AG10803 (cell line): ENCODE data around the gene PLA2G6.
A peak's percentile ranks its signal among the peaks of the same experiment; 100 is the strongest.

Experiments used
- DNase-seq: peaks from one replicate; pipeline ENCODE4 v3.0.0; 2010; ENCODE audit warnings: low read depth
- H3K4me3 ChIP-seq: 2 replicates; pipeline ENCODE4 v1.5.1; 2011; ENCODE audit warnings: mild to moderate bottlenecking, low read length, control low read depth
- TF ChIP-seq, protein P1 (sequence below): conservative IDR thresholded peaks from 2 replicates; pipeline ENCODE4 v1.5.1; 2011; ENCODE audit warnings: mild to moderate bottlenecking, low read length, control low read depth, inconsistent platforms

Gene PLA2G6

DNA sequence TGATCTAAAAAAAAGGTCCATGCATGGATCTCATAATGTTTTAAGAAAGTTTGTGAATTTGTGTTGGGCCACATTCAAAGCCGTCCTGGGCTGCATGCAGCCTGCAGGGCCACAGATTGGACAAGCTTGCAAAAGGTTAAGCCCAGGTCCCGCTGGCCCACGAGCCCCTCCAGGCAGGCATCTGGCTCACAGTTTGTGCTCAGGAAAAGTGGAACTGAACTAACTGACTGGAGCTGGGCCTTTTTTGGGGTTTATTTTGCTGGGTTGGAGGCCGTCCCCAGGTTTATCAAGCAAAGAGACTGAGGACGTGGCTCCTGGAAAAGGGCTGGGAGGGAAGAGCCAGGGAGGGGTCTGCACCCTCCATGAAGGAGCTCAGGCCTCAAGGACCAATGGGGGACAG lies 39.0 kb downstream of the PLA2G6 start:
- DNase-seq, result no peak
- H3K4me3 ChIP-seq, result no peak overlapping the region
- TF ChIP-seq, protein P1, sequence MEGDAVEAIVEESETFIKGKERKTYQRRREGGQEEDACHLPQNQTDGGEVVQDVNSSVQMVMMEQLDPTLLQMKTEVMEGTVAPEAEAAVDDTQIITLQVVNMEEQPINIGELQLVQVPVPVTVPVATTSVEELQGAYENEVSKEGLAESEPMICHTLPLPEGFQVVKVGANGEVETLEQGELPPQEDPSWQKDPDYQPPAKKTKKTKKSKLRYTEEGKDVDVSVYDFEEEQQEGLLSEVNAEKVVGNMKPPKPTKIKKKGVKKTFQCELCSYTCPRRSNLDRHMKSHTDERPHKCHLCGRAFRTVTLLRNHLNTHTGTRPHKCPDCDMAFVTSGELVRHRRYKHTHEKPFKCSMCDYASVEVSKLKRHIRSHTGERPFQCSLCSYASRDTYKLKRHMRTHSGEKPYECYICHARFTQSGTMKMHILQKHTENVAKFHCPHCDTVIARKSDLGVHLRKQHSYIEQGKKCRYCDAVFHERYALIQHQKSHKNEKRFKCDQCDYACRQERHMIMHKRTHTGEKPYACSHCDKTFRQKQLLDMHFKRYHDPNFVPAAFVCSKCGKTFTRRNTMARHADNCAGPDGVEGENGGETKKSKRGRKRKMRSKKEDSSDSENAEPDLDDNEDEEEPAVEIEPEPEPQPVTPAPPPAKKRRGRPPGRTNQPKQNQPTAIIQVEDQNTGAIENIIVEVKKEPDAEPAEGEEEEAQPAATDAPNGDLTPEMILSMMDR, result no peak

DNA sequence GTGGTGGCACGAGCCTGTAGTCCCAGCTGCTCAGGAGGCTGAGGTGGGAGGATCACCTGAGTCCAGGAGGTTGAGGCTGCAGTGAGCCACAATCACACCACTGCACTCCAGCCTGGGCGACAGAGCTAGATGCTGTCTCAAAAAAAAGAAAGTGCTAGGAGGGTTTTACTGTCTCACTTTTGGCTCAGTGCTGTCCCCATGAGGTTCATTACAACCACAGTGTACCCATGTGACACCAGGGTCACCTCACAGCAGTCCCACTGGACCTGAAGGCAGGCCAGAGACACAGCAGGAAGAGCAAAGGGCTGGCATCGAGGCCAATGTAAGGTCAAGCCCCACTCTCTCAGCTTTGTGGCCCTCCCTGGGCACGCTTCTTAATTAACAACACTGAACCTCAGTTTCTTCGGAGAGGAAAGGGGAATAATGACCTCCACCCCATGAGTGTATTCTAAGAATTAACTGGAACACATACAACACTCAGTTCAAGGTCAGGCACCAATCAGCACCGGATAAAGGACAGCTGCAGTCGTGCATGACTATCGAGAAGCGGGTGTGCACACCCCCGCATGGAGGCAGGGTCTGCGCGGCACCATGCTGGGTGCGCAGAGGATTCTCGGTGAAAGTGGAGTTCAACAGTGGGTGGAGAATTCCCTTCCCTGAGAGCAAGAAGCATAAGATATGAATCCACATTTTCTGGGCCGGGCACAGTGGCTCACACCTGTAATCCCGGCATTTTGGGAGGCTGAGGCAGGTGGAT lies 40.2 kb downstream of the PLA2G6 start:
- TF ChIP-seq, protein P1, result no peak
- H3K4me3 ChIP-seq, result no peak overlapping the region

DNA sequence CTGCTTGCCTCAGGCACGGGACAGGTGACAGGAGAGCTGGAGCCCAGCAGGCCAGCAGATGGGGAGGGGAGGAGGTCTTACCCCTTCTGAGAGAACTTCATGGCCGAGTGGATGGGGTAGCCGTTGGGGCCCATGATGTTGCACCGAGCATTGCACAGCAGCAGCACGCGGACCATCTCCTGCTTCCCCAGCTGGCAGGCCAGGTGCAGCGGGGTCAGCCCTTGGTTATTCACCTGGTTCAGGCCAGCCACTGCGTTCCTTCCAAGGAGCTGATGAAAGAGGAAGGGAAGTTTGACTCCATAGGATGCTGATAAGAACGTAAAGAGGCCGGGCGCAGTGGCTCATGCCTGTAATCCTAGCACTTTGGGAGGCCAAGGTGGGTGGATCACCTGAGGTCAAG lies 41.7 kb downstream of the PLA2G6 start:
- no peak overlapping the region for H3K4me3 ChIP-seq
- no peak for DNase-seq
- TF ChIP-seq, protein P1, result no peak

More for the DNA sequence above, 40.2 kb downstream of the PLA2G6 start:
- DNase-seq, result no peak

DNA sequence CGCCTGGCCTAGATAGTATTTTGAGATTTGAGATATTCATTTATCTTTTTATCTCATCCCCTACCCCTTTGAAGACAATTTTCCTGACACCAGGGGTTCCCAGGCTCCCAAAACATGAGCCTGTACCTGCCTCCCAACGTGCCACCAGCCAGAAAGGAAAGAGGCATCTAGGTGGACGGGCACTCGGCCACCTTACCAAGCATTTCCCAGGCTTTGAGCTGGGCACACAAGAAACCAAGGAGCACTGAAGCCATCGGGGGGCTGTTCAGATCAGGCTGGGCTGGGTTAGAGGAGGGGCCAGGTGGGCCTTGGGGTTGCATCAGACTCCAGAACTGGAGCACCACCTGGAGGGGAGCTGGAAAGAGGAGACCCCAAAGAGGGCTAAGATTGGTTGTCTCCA lies 42.7 kb downstream of the PLA2G6 start:
- H3K4me3 ChIP-seq, result no peak overlapping the region
- no peak for DNase-seq
- TF ChIP-seq, protein P1, result no peak

DNA sequence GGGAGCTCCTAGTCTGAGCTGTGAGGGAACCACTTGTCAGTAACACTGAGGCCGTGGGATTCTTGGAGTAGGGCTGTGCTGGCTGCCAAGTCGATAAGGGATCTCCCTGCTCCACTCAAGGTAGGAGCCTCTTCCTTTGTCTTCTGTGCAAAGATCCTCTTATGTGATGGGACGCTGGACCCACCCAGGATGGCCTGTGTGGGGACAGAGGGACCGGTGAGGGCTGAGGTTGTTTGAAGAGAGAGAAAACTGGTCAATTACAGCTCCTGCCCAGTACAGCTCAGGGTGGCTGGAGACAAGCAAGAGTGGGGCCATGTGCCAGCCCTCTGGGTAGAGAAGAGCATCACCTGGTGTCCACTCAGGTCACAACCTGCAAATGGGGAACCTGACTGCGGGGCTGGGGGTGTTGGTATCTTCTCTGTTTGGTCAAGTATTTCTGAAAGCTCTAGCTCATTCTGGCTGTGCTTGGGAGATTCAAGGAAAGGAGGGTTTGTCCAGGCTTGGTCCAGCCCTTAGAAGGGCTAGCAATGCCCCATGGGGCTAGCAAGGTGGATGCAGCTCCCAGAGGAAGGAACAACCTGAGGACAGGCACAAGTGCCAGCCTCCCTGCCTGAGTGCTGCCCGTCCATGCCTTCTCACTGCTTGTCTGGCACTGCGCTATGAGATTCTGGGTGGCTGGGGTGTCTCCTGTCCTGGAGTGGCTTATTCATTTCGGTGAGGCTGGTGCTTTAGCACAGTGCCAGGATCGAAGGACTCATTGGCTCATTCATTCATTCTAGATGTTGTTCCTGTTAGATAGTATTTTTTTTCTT lies 43.5 kb downstream of the PLA2G6 start:
- no peak overlapping the region for H3K4me3 ChIP-seq
- TF ChIP-seq, protein P1, result no peak
- no peak for DNase-seq

DNA sequence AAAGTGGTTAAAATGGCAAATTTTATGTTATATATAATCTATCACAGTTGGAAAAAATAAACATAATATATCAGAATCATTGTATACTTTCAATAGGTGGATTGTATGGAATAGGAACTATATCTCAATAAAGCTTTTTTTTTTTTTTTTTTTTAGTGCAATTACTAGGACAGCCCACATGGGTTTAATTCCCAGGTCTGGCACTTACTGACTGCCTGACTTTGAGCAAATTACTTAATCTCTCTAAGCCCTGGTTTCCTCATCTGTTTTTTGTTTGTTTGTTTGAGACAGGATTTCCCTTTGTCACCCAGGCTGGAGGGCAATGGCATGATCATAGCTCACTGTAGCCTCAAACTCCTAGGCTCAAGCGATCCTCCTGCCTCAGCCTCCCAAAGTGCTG lies 45.0 kb downstream of the PLA2G6 start:
- H3K4me3 ChIP-seq, result no peak overlapping the region
- TF ChIP-seq, protein P1, result no peak
- peak; percentile 56 for DNase-seq
